ENCODE results near the gene PAX8.
A peak's percentile ranks its signal among the peaks of the same experiment; 100 is the strongest.

The PAX8 gene

DNA sequence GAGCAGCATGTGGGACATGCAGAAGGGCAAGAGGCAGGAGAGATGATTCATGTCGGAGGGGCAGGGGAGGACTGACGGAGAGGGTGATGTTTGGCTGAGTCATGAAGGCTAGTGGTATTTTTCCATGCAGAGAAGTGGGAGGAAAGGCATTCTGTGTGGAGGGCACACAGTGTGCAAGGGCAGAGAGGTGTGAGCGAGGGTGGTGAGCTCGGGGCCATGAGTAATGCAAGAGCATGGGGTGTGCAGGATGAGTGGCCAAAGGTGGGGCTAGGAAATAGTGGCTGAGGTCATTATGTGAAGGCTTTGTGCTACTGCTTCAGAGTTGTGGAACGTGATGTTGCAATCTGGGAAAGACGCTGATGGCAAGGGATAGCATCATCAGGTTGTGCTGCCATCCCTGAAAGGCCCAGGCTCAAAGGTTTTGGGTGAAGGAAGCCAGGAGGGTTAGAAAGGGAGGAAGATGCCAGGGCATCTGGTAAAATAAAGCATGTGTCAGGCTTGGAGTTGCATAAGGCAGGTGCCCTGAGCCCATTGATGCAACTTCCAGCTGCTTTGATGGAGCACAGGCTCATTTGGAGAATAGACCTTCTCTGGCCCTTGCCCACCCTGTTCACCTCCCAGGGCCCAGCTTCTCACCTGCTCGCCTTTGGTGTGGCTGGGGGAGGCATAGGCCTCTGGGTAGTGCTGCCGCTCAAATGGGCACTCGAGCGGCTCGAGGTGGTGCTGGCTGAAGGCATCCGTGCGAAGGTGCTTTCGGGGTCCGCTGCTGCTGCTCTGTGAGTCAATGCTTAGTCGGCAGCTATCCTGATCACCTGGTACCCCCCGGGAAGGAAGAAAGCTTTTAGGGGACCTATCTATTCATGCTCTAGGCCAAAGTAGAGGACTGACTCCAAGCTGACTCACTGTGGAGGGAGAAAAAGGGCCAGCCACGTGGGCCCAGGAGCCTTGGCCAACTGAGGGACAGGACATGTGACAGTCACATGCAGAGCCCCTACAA is 37.5 kb downstream of the PAX8 start (continued):
- TF ChIP-seq ZNF114 (tag by site-specific recombination; IDR thresholded peaks at IDR 0.05) (no peak), ZNF558 (tag by site-specific recombination; IDR thresholded peaks at IDR 0.05) (peak; percentile 54; the same call in 1 of the 2 replicates), PRDM10 (tag by site-specific recombination; IDR thresholded peaks at IDR 0.05) (peak; percentile 69), ZNF211 (tag by site-specific recombination; IDR thresholded peaks at IDR 0.05; ENCODE audit: low read depth) (no peak), ZNF488 (tag by site-specific recombination; IDR thresholded peaks at IDR 0.05) (no peak), TCF7L2 (IDR thresholded peaks at IDR 0.05; ENCODE audit: borderline replicate concordance, low read depth, low read length) (no peak), PRDM2 (tag by site-specific recombination; IDR thresholded peaks at IDR 0.05; ENCODE audit: borderline replicate concordance) (no peak), ZNF560 (tag by site-specific recombination; IDR thresholded peaks at IDR 0.05; ENCODE audit: borderline replicate concordance) (no peak), GLI4 (tag by site-specific recombination; IDR thresholded peaks at IDR 0.05) (0 out of 2 replicates have a peak, but pooled peaks have one; percentile 45), ZNF24 (tag by site-specific recombination; IDR thresholded peaks at IDR 0.05) (no peak), ZNF785 (tag by site-specific recombination; IDR thresholded peaks at IDR 0.05) (no peak), MZF1 (tag by site-specific recombination; IDR thresholded peaks at IDR 0.05; ENCODE audit: borderline replicate concordance) (no peak), ZEB2 (tag by site-specific recombination; IDR thresholded peaks at IDR 0.05) (no peak), ZNF10 (tag by site-specific recombination; IDR thresholded peaks at IDR 0.05) (no peak), ZNF549 (tag by site-specific recombination; IDR thresholded peaks at IDR 0.05) (no peak), ZNF768 (tag by site-specific recombination; IDR thresholded peaks at IDR 0.05) (no peak), ZNF518A (tag by site-specific recombination; conservative IDR thresholded peaks at IDR 0.05; ENCODE audit: low read depth) (no peak), SALL2 (tag by site-specific recombination; IDR thresholded peaks at IDR 0.05; ENCODE audit: borderline replicate concordance) (no peak), ZNF175 (tag by site-specific recombination; IDR thresholded peaks at IDR 0.05) (no peak), ZNF837 (tag by site-specific recombination; IDR thresholded peaks at IDR 0.05) (no peak), ZNF792 (tag by site-specific recombination; IDR thresholded peaks at IDR 0.05) (no peak), ZBTB48 (tag by site-specific recombination; IDR thresholded peaks at IDR 0.05) (no peak), ZNF311 (tag by site-specific recombination; IDR thresholded peaks at IDR 0.05; ENCODE audit: borderline replicate concordance) (no peak), ZNF248 (tag by site-specific recombination; IDR thresholded peaks at IDR 0.05) (no peak)
